Endothelial cell (in vitro differentiated cells): ENCODE measurements around the gene ZC3H12D. TPM values are rescaled to one million over a fixed set of nuclear protein-coding genes. Genes with fewer than 3 reads are reported as not detected.

Experiments
- DNase-seq: peaks from one replicate; pipeline ENCODE4 v3.0.0; 2021; ENCODE audit warnings: low spot score
- H3K27ac Mint-ChIP-seq: one replicate; pipeline ENCODE4 v1.8.0; 2021; ENCODE audit warnings: mixed read lengths, inconsistent platforms; ENCODE audit not compliant: unreplicated experiment
- H3K27me3 Mint-ChIP-seq: one replicate; pipeline ENCODE4 v1.8.0; 2021; ENCODE audit warnings: mild to moderate bottlenecking, moderate library complexity, mixed read lengths, inconsistent platforms; ENCODE audit not compliant: unreplicated experiment
- H3K36me3 Mint-ChIP-seq: one replicate; pipeline ENCODE4 v1.8.0; 2021; ENCODE audit warnings: mild to moderate bottlenecking, low read depth, mixed read lengths, inconsistent platforms; ENCODE audit not compliant: unreplicated experiment
- H3K4me1 Mint-ChIP-seq: one replicate; pipeline ENCODE4 v1.8.0; 2021; ENCODE audit warnings: mild to moderate bottlenecking, mixed read lengths, inconsistent platforms; ENCODE audit not compliant: unreplicated experiment
- H3K4me3 Mint-ChIP-seq: one replicate; pipeline ENCODE4 v1.8.0; 2021; ENCODE audit warnings: mild to moderate bottlenecking, mixed read lengths, inconsistent platforms; ENCODE audit not compliant: unreplicated experiment
- H3K9me3 Mint-ChIP-seq: one replicate; pipeline ENCODE4 v1.8.0; 2021; ENCODE audit warnings: mixed read lengths, inconsistent platforms; ENCODE audit not compliant: unreplicated experiment
- total RNA-seq: library from RNA; stranded (reverse); fragmentation: NEBNext Ultra II Directional; extraction: Animal tissue kit (Norgen Biotek cat#: 25700); gene quantifications from one replicate; pipeline ENCODE4 v1.2.1, GENCODE V29; 2021; ENCODE audit not compliant: unreplicated experiment
- TF ChIP-seq, protein P1 (sequence below): fragments of 200-600 bp; sonication (generic); IDR thresholded peaks from one replicate; pipeline ENCODE4 v1.5.0; 2021; ENCODE audit warnings: antibody characterized with exemption; ENCODE audit not compliant: unreplicated experiment

The ZC3H12D gene
- total RNA-seq, 1 donor from 2014 or later, result 0.72 TPM

GRCh38 chr6:149459761-149460160 lies 25.1 kb downstream of the ZC3H12D start:
- TF ChIP-seq, protein P1, sequence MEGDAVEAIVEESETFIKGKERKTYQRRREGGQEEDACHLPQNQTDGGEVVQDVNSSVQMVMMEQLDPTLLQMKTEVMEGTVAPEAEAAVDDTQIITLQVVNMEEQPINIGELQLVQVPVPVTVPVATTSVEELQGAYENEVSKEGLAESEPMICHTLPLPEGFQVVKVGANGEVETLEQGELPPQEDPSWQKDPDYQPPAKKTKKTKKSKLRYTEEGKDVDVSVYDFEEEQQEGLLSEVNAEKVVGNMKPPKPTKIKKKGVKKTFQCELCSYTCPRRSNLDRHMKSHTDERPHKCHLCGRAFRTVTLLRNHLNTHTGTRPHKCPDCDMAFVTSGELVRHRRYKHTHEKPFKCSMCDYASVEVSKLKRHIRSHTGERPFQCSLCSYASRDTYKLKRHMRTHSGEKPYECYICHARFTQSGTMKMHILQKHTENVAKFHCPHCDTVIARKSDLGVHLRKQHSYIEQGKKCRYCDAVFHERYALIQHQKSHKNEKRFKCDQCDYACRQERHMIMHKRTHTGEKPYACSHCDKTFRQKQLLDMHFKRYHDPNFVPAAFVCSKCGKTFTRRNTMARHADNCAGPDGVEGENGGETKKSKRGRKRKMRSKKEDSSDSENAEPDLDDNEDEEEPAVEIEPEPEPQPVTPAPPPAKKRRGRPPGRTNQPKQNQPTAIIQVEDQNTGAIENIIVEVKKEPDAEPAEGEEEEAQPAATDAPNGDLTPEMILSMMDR, result no peak
- no peak overlapping the region for H3K27ac Mint-ChIP-seq
- H3K27me3 Mint-ChIP-seq, result peaks cover 5% of the 10 kb centered on the region
- DNase-seq, result no peak
- H3K36me3 Mint-ChIP-seq, result no peaks in the 10 kb centered on the region
- H3K4me1 Mint-ChIP-seq, result peaks cover 9% of the 10 kb centered on the region
- H3K4me3 Mint-ChIP-seq, result no peak overlapping the region
- H3K9me3 Mint-ChIP-seq, result no peaks in the 10 kb centered on the region

GRCh38 chr6:149458806-149459205 lies 26.0 kb downstream of the ZC3H12D start:
- Mint-ChIP-seq H3K9me3 (no peaks in the 10 kb centered on the region), H3K36me3 (no peaks in the 10 kb centered on the region), H3K27me3 (peaks cover 3% of the 10 kb centered on the region), H3K4me1 (peaks cover 3% of the 10 kb centered on the region), H3K4me3 (no peak overlapping the region), H3K27ac (no peak overlapping the region)
- TF ChIP-seq, protein P1, result no peak
- DNase-seq, result no peak

- H3K9me3 Mint-ChIP-seq, result no peaks in the 10 kb centered on the region
- no peak overlapping the region for H3K27ac Mint-ChIP-seq
- no peaks in the 10 kb centered on the region for H3K36me3 Mint-ChIP-seq
- DNase-seq, result no peak
- no peak overlapping the region for H3K4me3 Mint-ChIP-seq
- no peaks in the 10 kb centered on the region for H3K4me1 Mint-ChIP-seq
- TF ChIP-seq, protein P1, result no peak
- H3K27me3 Mint-ChIP-seq, result peaks cover 3% of the 10 kb centered on the region
Observed at GRCh38 chr6:149458196-149458595, 26.6 kb downstream of the ZC3H12D start.

DNA sequence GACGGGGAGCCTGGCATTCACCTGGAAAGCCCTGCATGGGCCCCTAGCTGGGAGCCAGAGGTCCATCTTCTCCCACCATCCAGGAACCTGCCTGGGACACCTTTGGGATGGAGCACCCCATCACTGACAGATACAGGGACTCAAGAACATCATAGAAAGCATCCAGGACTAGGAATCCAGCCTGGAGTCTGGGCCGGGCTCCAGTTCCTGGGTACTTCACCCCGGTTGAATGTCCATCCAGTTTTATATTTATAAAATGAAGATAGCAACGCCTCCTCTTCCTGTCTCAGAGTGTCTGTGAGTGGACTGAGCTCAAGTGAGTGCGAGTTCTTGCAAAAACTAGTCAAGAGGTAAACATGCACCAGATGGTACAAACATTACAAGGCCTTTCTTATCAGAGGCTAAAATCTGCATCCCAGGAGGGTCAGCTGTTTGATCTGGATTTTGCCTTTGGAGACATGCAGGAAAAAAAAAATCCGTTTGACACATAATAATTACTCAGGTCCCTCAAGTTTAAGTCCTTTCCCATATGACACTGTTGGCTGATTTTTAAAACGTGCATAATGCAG lies 27.4 kb downstream of the ZC3H12D start:
- no peak overlapping the region for H3K4me3 Mint-ChIP-seq
- no peak for DNase-seq
- TF ChIP-seq, protein P1, result no peak
- H3K9me3 Mint-ChIP-seq, result no peaks in the 10 kb centered on the region
- H3K4me1 Mint-ChIP-seq, result no peaks in the 10 kb centered on the region
- peaks cover 6% of the 10 kb centered on the region for H3K27me3 Mint-ChIP-seq
- no peaks in the 10 kb centered on the region for H3K36me3 Mint-ChIP-seq
- H3K27ac Mint-ChIP-seq, result no peak overlapping the region

- no peak overlapping the region for H3K4me3 Mint-ChIP-seq
- peaks cover 6% of the 10 kb centered on the region for H3K27me3 Mint-ChIP-seq
- no peaks in the 10 kb centered on the region for H3K4me1 Mint-ChIP-seq
- no peak for DNase-seq
- TF ChIP-seq, protein P1, result no peak
- no peaks in the 10 kb centered on the region for H3K36me3 Mint-ChIP-seq
- no peak overlapping the region for H3K27ac Mint-ChIP-seq
- H3K9me3 Mint-ChIP-seq, result no peaks in the 10 kb centered on the region
Observed at GRCh38 chr6:149456311-149457021, 28.3 kb downstream of the ZC3H12D start.
